Loucy (cell line): ENCODE data around the gene SMC1B.
"Not testable (repeated sequence)": the region's sequence is repeated elsewhere in the genome, so short reads cannot be mapped to it uniquely, and the experiment has no call there.

Source experiments
- CTCF ChIP-seq: fragments of 200-600 bp; sonication (generic); conservative IDR thresholded peaks from 2 replicates; pipeline ENCODE4 v1.5.1; 2014; ENCODE audit warnings: mild to moderate bottlenecking, antibody characterized with exemption, low read length
- EZH2phosphoT487 ChIP-seq: fragments of 200-600 bp; IDR thresholded peaks from 2 replicates; pipeline ENCODE4 v1.6.1; 2018; ENCODE audit warnings: antibody characterized with exemption, mild to moderate bottlenecking, moderate library complexity, borderline replicate concordance

DNA sequence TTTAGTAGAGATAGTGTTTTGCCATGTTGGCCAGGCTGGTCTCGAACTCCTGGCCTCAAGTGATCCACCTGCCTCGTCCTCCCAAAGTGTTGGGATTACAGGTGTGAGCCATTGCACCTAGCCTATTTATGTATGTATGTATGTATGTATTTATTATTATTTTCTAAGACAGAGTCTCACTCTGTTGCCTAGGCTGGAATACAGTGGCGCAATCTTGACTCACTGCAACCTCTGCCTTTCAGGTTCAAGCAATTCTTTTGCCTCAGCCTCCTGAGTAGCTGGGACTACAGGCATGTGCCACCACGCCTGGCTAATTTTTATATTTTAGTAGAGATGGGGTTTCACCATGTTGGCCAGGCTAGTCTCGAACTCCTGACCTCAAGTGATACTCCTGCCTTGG lies 36.0 kb upstream of the SMC1B start:
- not testable (repeated sequence) for TF ChIP-seq CTCF, EZH2phosphoT487
